Kidney epithelial cell (primary cell): ENCODE results near the gene INHA. TPM values are rescaled to one million over a fixed set of nuclear protein-coding genes. Genes with fewer than 3 reads are reported as not detected.

Experiments used
- DNase-seq: peaks from one replicate; pipeline ENCODE4 v3.0.0-alpha.2; 2010; ENCODE audit warnings: low read depth
- H3K27me3 ChIP-seq: 2 replicates; pipeline ENCODE4 v1.6.0; 2011; ENCODE audit warnings: low read length; ENCODE audit not compliant: control insufficient read depth, insufficient read depth
- H3K36me3 ChIP-seq: 2 replicates; pipeline ENCODE4 v1.5.1; 2011; ENCODE audit warnings: low read length; ENCODE audit not compliant: control insufficient read depth, insufficient read depth
- H3K4me3 ChIP-seq: 2 replicates; pipeline ENCODE4 v1.5.1; 2011; ENCODE audit warnings: low read depth, mild to moderate bottlenecking, control low read depth, low read length
- total RNA-seq: library from RNA; depleted of rRNA; stranded (reverse); fragments of >200 nt; gene quantifications from 2 replicates; pipeline ENCODE4 v1.2.3, GENCODE V29; 2015
- TF ChIP-seq, protein P1 (sequence below): IDR thresholded peaks from 2 replicates; pipeline ENCODE4 v1.5.1; 2011; ENCODE audit warnings: mild to moderate bottlenecking, moderate library complexity, low read length, control low read depth, inconsistent platforms; ENCODE audit not compliant: insufficient read depth, poor library complexity, severe bottlenecking

INHA gene
- total RNA-seq, 1 donor from 2014 or later, result not detected

DNA sequence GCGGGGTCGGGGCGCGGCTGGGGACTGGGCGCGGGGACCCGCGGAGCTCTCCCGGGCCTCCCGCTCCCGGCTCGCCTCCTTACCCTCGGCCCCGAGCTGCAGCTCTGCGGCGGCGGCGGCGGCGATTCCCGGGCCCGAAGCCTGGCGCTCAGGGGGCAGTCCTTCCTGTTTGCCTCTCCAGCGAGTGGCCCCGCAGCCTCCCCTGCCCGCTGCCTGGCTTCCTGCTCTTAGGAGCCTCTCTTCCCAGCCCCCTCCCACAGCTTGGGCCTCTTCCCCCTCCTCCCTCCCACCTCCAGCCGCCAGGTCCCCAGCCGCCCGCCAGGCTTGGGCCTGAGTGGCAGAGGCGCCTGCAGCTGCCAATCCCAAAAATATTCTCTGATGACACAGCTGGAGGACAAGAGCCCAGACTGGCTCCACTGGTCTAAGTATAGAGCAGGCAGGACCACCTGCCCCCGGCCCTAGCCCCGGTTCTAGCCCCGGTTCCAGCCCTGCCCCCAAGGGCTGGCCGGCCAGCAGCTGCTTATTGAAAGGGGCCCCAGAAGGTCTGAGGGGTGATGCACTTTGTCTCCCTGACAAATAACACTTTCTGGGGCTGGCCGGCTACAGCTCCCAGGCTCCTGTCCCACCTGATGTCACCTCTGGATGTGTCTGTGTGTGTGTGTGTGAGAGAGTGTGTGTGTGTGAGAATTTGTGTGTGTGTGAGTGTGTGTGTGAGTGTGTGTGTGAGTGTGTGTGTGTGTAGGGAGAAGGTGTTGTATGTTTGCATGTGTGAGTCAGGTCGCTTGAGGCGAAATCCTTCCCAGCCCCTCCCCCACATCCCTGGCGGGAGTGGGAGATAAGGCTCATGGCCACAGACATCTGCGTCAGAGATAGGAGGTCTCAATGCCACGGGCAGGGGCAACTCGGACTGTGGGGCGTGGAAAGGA lies 536 bp upstream of the INHA start, which contains the start of gene OBSL1:
OBSL1 (minus strand) TSS at position 229 of the 926 bp plus-strand sequence. CDS start 307 bp downstream, outside the sequence.
- no peaks in the 10 kb centered on the region for H3K27me3 ChIP-seq
- TF ChIP-seq, protein P1, sequence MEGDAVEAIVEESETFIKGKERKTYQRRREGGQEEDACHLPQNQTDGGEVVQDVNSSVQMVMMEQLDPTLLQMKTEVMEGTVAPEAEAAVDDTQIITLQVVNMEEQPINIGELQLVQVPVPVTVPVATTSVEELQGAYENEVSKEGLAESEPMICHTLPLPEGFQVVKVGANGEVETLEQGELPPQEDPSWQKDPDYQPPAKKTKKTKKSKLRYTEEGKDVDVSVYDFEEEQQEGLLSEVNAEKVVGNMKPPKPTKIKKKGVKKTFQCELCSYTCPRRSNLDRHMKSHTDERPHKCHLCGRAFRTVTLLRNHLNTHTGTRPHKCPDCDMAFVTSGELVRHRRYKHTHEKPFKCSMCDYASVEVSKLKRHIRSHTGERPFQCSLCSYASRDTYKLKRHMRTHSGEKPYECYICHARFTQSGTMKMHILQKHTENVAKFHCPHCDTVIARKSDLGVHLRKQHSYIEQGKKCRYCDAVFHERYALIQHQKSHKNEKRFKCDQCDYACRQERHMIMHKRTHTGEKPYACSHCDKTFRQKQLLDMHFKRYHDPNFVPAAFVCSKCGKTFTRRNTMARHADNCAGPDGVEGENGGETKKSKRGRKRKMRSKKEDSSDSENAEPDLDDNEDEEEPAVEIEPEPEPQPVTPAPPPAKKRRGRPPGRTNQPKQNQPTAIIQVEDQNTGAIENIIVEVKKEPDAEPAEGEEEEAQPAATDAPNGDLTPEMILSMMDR, result no peak
- H3K4me3 ChIP-seq, result peak within 1 kb of the TSS; percentile 73
- DNase-seq, result no peak
- H3K36me3 ChIP-seq, result no peaks in the 10 kb centered on the region

DNA sequence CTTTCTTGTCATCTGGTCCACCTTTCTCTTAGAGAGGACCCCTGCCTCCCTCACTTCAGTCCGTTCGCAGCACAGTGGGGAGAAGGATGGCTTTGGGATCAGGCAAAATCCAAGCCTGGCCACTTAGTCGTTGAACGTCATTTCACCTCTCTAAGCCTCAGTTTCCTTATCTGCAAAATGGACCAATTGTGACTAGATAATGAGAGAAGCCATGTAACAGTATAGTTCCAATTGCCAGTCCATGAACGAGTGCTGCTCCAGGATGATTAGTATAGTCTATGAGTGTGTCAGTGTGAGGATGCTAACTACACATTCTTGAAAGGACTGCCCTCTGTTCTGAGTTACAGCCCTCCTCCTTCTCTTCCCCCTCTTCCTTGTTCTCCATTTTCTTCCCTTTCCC lies 1.1 kb downstream of the INHA start:
- H3K4me3 ChIP-seq, result no peak overlapping the region
- TF ChIP-seq, protein P1, result no peak
- no peaks in the 10 kb centered on the region for H3K27me3 ChIP-seq
- no peak for DNase-seq
- no peaks in the 10 kb centered on the region for H3K36me3 ChIP-seq

DNA sequence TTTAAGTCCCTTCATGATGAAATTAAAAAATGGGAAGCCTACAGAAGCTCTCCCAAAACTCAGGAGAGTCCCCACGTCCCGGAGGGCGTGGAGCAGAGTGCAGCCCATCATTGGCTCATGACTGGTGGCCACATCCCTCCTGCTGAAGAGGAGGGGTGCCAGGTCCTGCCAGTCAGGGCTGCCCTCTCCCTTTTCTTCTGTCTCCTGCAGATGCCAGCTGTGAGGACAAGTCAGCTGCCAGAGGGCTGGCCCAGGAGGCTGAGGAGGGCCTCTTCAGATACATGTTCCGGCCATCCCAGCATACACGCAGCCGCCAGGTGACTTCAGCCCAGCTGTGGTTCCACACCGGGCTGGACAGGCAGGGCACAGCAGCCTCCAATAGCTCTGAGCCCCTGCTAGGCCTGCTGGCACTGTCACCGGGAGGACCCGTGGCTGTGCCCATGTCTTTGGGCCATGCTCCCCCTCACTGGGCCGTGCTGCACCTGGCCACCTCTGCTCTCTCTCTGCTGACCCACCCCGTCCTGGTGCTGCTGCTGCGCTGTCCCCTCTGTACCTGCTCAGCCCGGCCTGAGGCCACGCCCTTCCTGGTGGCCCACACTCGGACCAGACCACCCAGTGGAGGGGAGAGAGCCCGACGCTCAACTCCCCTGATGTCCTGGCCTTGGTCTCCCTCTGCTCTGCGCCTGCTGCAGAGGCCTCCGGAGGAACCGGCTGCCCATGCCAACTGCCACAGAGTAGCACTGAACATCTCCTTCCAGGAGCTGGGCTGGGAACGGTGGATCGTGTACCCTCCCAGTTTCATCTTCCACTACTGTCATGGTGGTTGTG lies 2.6 kb downstream of the INHA start:
- TF ChIP-seq, protein P1, result no peak

DNA sequence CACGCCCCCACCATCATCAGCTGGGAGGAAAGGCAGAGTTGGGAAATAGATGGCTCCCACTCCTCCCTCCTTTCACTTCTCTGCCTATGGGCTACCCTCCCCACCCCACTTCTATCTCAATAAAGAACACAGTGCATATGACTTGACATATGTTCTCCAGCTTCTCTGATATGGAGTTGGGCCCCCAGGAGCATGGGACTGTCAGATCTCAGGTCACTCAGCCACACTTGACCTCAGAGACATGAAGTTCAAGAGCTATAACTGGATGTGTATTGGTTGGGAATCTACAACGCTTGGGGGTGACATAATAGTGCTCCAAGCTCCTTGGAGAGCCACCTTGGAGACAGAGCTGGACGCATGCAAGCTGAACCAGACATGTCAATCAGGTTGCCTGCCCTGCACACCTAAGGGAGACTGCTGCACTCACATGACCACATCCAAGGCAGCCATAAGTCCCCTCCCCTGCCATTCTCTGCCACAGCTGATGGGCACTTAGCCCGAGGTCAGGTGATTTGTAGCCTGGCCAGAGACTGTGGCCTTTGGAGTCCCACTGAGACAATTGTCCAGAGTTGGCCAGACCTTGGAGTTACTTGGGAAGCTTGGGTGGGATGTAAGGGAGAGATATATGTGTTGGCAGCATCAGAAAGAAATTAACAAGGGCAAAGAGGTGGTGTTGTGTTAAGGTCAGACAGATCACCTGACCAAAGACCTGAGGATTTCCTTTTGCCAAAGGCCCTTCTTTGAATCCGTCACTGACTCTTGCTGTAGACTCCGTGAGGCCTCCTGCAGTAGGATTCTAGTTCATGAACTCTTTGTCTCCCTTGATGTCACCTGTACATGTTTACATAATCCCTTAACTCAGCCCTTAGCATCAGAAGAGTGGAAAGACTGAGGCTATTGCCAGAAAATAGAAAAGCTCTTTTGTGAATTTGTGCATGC lies 3.7 kb downstream of the INHA start:
- DNase-seq, result no peak
- TF ChIP-seq, protein P1, result no peak
- H3K4me3 ChIP-seq, result no peak overlapping the region
- H3K27me3 ChIP-seq, result no peaks in the 10 kb centered on the region
- H3K36me3 ChIP-seq, result no peaks in the 10 kb centered on the region

More for the DNA sequence above, 2.6 kb downstream of the INHA start:
- no peak for DNase-seq
- Histone ChIP-seq H3K36me3 (no peaks in the 10 kb centered on the region), H3K4me3 (no peak overlapping the region), H3K27me3 (no peaks in the 10 kb centered on the region)

DNA sequence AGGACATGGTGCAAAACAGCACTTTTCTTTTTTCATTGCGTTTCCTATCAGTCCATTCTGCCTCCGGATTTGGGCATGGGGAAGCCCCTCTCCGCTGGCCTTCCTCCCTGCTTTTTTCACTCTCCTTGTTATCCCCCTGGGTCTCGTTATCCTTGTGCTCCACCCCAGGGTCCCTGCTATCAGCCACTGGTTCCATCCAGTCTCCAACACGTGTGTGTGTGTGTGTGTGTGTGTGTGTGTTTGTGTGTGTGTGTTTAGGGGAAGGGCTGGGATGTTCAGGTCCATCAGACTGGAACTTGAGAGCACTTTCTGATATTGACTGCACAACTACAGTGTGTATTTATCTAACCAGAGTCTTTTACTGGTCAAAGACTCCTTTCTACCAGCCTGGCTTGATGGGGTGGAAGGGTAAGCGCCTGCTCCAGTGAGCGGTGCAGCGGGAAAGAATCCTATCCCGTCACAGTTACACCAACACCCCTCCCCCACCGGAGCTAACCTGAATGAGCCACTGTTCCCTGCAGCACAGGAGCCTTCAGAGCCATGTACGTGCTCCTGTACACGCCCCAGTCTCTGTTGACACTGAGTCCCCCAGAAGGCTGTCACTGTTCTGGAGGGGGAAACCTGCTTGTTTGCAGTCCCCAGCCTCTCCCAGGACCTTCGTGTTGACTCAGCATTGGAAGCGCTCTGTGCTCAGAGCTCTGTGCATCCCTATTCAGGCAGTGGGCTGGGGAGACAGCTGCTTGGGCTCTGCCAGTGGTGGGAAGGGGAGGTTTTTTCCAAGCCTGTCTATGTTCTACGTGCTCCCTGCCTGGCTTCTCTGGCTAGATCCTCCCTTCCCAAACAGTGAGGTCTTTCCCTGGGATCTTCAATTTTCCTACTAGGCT lies 4.6 kb downstream of the INHA start:
- no peak overlapping the region for H3K4me3 ChIP-seq
- H3K36me3 ChIP-seq, result no peaks in the 10 kb centered on the region
- TF ChIP-seq, protein P1, result no peak
- no peaks in the 10 kb centered on the region for H3K27me3 ChIP-seq
- DNase-seq, result no peak
